GM21576 (cell line): ENCODE results near the gene CERS1.

Experiments used
- ATAC-seq: cut with Tn5 transposase; IDR thresholded peaks from one replicate; pipeline ENCODE4 v1.9.1; 2021; ENCODE audit warnings: mild to moderate bottlenecking, moderate library complexity; ENCODE audit not compliant: unreplicated experiment

CERS1 gene, protein sequence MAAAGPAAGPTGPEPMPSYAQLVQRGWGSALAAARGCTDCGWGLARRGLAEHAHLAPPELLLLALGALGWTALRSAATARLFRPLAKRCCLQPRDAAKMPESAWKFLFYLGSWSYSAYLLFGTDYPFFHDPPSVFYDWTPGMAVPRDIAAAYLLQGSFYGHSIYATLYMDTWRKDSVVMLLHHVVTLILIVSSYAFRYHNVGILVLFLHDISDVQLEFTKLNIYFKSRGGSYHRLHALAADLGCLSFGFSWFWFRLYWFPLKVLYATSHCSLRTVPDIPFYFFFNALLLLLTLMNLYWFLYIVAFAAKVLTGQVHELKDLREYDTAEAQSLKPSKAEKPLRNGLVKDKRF

GRCh38 chr19:18895824-18896341, at the start of gene CERS1:
Gene CERS1, minus strand, starts transcription at chr19:18896158. Its CDS starts 86 bp downstream, at chr19:18896072.
- no peak for ATAC-seq

- ATAC-seq, result no peak
Observed at GRCh38 chr19:18945297-18945696, 49.3 kb upstream of the CERS1 start.

GRCh38 chr19:18943465-18943864, 47.5 kb upstream of the CERS1 start:
- ATAC-seq, result no peak

DNA sequence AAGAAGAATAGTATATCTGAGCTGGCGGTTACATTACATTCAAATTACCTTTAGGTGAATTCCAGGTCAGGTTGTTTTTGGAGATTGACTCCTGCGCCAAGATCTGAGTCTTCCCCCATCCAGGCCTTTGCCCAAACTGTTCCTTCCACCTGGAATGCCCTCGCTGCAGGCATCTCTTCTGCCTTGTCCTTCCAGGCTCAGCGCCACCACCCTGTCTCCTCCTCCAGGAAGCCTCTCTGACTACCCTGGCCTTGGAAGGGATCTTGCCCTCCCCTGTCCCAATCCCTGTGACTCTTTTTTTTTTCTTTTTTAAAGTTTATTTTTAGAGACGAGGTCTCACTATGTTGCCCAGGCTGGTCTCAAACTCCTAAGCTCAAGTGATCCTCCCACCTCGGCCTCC, 46.7 kb upstream of the CERS1 start:
- no peak for ATAC-seq

DNA sequence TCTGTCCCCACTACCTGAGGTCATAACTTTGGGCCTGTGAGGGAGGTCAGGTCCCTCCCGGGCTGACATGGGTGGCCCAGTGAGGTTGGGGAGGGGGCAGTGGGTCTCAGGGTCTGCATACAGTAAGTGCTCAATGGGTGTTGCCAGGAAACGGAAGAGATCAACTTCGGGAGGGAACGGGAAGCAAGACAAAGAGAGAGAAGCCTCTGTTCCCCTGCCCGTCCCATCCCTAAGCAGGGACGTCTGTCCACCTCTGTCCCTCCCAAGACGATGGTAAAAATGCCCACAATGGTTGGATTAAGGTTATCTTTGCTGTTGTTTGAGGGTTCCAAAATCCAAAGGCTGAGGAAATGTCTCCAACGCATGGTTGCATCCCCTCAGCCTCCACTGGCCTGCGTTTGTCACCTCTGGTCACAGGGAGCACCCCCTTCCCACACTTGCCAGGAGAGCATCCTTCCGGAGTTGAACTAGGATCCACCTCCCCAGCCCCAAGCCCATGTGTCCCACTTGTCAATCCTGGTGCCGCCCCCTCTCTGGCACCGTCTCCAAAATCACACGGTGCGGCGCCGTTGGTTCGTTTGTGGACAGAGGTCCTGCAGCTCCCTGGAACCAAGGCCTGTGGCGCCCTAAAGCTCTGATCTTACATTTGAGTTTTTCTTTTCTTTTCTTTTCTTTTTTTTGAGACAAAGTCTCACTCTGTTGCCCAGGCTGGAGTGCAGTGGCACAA, 45.8 kb upstream of the CERS1 start:
- no peak for ATAC-seq

DNA sequence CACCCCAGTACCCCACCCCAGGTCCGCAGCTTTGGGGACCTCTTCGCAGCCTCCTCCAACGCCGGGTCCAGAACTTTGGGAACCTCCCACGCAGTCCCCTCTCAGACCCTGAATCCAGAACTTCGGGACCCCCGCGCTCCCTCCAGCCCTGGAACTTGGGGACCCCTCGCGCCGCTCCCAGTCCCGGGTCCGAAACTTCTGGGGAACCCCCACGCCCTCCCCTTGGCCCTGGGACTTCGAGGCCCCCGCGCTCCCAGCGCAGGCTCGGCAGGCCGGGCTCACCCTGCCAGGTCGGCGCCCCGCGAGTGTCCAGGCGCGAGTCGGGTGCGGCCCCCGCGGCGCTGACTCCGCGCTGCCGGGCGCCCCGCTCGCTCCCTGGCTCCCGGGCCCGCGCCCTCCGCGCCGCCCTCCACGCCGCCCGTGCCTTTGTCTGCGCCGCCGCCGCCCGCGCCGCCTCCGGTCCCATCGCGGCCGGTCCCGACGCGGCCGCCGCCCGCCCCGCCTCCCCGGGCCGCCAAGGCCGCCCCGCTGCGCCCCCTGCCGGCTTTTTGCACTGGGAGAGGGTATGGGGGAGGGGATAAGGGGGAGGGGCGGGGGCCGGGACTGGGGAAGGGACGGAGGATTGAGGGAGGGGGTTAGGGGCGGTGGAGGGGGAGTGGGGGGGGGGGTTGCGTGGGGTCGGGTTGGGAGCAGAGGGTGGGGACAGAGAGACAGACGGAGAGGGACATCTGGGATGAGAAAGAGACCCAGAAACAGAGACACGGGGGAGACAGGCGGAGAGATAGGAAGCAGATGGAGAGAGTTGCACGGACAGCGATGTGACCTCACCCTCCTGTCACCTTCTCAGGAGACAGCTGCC, 45.0 kb upstream of the CERS1 start, which contains the start of gene HOMER3:
Gene HOMER3 (minus strand): TSS at position 449 of the 859 bp plus-strand sequence. CDS start 2,235 bp downstream, outside the sequence.
- no peak for ATAC-seq

DNA sequence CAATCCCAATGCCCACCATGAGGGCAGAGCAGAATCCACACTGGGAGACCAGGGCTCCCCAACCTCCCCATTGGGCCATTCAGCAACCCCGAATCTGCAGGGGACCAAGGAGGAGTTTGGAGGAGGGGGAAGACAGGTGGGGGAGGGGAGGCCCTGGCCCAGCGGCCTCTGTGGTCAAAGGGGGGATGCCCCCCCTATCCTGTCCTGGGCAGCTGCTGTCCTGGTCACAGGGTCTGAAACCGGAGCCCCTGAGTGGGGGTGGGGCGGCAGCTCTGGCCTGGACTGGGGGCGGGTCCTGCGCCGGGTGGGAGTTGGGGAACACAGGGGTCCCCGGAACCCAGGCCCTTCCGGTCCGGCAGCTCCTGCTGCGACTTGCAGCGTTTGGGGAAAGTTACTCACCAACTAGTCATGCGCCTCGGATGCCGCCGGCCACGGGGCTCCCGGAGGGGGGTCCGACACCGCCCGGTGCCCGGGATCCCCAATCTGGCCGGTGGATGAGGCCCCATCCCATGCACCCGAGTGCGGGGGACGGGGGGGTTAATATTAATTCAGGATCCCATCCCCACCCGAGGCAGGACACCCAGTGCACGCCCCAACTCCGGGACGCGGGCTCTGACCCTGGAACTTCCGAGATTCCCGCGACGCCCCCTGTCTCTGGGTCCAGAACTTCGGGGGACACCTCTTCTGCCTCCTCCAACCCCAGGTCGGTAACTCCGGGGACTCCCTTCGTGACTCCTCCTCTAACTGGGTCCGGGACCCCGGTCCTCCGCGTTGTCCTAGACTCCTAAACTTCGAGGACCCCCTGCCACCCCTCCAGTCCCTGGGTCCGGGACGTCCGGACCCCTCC, 44.2 kb upstream of the CERS1 start:
- no peak for ATAC-seq

DNA sequence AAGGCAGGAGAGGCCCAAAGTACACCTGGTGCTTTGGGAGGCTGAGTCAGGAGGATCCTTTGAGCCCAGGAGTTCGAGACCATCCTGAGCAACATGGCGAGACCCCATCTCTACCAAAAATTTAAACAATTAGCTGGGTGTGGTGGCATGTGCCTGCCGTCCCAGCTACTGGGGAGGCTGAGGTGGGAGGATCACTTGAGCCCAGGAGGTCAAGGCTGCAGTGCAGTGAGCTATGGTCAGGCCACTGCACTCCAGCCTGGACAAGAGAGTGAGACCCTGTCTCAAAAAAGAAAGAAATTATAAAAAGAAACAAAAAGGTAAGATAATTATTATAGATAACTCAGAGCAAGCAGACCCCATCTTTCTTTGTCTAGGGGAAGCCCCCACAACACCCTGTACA, 43.2 kb upstream of the CERS1 start:
- ATAC-seq, result no peak

DNA sequence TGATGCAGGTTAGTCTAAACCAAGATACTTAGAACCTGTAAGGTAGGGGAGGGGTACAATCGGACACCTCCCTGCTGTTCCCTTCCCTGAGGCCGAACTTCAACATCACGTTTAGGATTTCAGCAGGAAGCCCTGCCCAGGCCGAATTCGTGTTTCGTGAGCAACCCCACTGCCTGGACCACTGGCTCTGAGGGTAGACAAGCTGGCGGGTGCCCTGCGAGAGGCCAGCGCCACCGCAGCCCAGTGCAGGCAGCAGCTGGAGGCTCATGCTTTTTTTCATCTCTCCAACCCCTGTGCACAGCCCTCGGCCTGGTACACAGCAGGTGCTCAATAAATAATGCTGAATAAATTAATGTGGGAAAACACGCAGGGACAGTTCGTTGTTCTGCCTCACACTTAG, 37.3 kb upstream of the CERS1 start:
- no peak for ATAC-seq

DNA sequence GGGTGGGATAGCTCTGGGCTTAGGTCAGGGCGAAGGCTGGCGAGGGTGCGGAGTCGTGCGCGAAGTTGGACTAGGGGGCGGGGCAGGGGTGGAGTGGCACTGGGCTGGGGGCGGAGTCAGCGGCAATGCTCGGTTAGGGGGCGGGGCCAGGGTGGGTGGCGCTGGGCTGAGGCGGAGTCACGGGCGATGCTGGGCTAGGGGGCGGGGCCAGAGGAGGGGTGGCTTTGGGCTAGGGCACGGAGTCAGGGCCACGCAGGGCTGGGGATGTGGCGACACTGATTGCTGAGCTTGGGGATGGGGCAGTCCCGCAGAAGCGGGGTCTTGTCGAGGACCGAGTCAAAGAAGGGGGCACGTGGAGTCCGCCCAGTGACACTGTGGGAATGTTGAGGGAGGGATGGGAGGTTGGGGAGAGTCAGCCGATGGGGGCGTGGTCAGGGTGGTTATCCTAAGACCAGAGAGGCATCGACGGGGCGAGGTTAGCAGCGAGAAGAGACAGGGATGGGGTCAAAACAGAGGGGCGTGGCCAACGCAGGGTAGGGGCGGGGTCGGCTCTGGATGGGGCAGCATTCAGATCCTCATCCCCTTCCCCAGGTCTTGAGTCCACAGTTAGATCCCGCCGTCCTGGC, 36.4 kb upstream of the CERS1 start:
- ATAC-seq, result no peak

GRCh38 chr19:18931316-18932162, 35.6 kb upstream of the CERS1 start:
- ATAC-seq, result no peak

DNA sequence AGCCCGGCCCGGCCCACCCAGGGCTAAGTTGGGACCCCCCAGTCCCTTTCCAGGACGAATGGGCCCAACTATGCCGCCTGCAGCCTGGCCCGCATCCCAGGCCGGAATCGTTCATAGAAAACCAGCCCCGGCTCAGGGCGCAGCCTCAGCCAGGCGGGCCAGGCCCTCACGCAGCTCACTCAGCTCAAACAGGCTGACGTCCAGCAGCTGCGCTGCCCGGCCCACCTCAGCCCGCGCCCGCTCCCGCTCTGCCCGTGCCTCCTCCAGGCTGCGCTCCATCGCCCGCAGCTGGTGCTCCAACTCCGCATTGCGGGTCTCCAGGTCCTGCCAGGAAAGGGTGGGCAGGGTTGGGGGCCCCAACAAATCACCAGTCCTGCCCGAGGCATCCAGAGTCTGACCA, 33.4 kb upstream of the CERS1 start:
- ATAC-seq, result no peak

DNA sequence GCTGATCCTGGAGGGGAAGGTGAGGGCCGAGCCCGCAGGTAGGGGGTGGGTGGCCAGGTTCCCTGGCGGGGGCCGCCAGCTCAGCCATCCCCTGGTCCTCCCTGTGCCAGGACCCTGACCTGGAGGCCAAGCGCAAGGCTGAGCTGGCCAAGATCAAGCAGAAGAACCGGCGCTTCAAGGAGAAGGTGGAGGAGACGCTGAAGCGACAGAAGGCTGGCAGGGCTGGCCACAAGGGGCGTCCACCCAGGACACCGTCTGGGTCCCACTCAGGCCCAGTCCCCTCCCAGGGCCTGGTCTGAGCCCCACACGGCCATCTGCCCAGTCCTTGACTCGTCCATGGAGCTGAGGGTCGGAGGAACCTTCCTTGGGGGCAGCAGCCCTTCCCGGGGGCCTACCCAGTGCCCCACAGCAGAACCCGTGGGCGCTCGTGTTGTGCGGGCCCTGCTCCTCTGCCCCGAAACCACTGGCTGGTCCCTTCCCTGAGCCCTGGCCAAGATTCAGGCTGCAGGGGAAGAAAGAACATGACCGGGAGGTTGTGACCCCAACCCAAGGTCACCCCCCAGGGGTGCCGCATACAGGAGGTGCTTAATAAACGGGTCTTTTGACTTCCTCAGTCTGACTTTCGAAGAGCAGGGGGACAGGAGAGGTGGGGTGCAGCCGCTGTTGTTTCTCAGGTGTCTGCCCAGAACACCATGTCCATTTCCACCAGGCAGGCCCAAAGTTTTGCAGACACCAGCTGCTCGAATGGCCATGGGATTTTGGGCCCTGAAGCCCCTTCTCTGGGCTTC, 32.3 kb upstream of the CERS1 start:
- ATAC-seq, result no peak

DNA sequence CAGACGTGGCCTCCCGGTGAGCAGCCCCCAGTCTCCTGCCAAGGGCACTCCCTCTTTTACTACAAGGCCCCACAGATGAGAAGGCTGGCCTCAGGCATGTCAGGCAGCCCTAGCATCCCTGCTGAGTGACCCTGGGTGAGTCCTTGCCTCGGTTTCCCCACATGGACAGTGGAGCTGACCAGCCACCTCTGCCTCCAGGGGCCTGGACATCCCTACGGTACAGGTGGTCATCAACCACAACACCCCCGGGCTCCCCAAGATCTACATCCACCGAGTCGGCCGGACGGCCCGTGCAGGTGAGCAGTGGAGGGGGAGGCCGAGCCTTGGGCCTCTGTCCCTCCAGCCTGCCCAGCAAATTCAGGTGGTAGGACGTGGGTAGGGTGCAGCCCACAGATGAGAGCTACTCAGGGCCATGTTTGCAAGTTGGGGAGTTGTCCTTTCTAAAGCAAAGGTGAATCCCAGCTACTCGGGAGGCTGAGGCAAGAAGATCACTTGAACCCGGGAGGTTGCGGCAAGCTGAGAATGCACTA, 28.8 kb upstream of the CERS1 start:
- ATAC-seq, result no peak

- ATAC-seq, result no peak
Observed at GRCh38 chr19:18922228-18922985, 26.4 kb upstream of the CERS1 start.

DNA sequence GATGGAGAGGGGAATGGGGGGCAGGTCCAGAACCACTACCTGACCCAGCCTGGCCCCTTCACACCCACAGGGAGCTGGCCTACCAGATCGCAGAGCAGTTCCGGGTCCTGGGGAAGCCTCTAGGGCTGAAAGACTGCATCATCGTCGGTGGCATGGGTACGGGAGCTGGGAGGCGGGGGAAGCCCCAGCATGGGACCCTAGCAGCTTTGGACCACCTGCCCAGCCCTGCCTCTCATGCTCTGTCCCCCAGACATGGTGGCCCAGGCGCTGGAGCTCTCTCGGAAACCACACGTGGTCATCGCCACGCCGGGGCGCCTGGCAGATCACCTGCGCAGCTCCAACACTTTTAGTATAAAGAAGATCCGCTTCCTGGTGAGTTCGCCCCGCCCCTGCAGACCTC, 25.6 kb upstream of the CERS1 start:
- ATAC-seq, result no peak

- no peak for ATAC-seq
Observed at GRCh38 chr19:18920400-18920799, 24.4 kb upstream of the CERS1 start.
